Caco-2 (cell line): ENCODE measurements around the gene HES7. TPM values are rescaled to one million over a fixed set of nuclear protein-coding genes. Genes with fewer than 3 reads are reported as not detected.
A peak's percentile ranks its signal among the peaks of the same experiment; 100 is the strongest.

ENCODE experiments used
- BruUV-seq: library from RNA; stranded (reverse); fragments of 400-500 nt; replicated peaks from 2 replicates; lab custom pipeline; 2021; lab: Mats Ljungman, UMichigan
- CTCF ChIA-PET: fragments of 300-600 bp; sonication (Branson Sonifier 250); formaldehyde crosslinking; loops from one replicate; lab custom pipeline; 2022; ENCODE audit warnings: antibody characterized with exemption; lab: Charles Lee
- POLR2A ChIA-PET: fragments of 300-600 bp; sonication (Branson Sonifier 250); formaldehyde crosslinking; loops from one replicate; lab custom pipeline; 2022; ENCODE audit warnings: antibody characterized with exemption; lab: Charles Lee
- DNase-seq, 2 experiments: peaks; one replicate each; pipeline versions ENCODE4 v3.0.0 to v3.0.0-alpha.2; 2020 to 2022
- H3K27me3 ChIP-seq: replicated peaks from 2 replicates; pipeline ENCODE4 v1.6.0; 2011; ENCODE audit warnings: low read length; ENCODE audit not compliant: control insufficient read depth, insufficient read depth
- H3K36me3 ChIP-seq: 2 replicates; pipeline ENCODE4 v1.5.1; 2011; ENCODE audit warnings: low read length; ENCODE audit not compliant: control insufficient read depth, insufficient read depth
- H3K4me1 ChIP-seq: fragments of 250-450 bp; sonication (Bioruptor Pico); 2 replicates; pipeline ENCODE4 v1.5.1; 2020; ENCODE audit warnings: mild to moderate bottlenecking
- H3K4me3 ChIP-seq: 2 replicates; pipeline ENCODE4 v1.5.1; 2011; ENCODE audit warnings: low read depth, mild to moderate bottlenecking, control low read depth, low read length
- H3K9me3 ChIP-seq: fragments of 250-450 bp; sonication (Bioruptor Pico); 2 replicates; pipeline ENCODE4 v1.5.1; 2020; ENCODE audit warnings: mild to moderate bottlenecking, moderate library complexity
- H3K27ac Mint-ChIP-seq: one replicate; pipeline ENCODE4 v1.8.0; 2022; ENCODE audit warnings: mixed read lengths; ENCODE audit not compliant: unreplicated experiment
- H3K27me3 Mint-ChIP-seq: one replicate; pipeline ENCODE4 v1.8.0; 2022; ENCODE audit warnings: mixed read lengths; ENCODE audit not compliant: insufficient read depth, unreplicated experiment
- H3K36me3 Mint-ChIP-seq: one replicate; pipeline ENCODE4 v1.8.0; 2022; ENCODE audit warnings: mild to moderate bottlenecking, mixed read lengths; ENCODE audit not compliant: insufficient read depth, unreplicated experiment
- H3K4me1 Mint-ChIP-seq: one replicate; pipeline ENCODE4 v1.8.0; 2022; ENCODE audit warnings: low read depth, mixed read lengths; ENCODE audit not compliant: unreplicated experiment
- H3K4me3 Mint-ChIP-seq: one replicate; pipeline ENCODE4 v1.8.0; 2022; ENCODE audit warnings: mild to moderate bottlenecking, moderate library complexity, mixed read lengths; ENCODE audit not compliant: unreplicated experiment
- H3K9me3 Mint-ChIP-seq: one replicate; pipeline ENCODE4 v1.8.0; 2022; ENCODE audit warnings: mixed read lengths; ENCODE audit not compliant: unreplicated experiment
- intact Hi-C: fragments of 100-400 bp; cut with micrococcal nuclease; formaldehyde crosslinking; loops from one replicate; pipeline ENCODE4 v1.10.0; 2022; ENCODE audit not compliant: unreplicated experiment
- total RNA-seq: library from RNA; stranded (reverse); gene quantifications from 2 replicates; pipeline ENCODE4 v1.2.3, GENCODE V29; 2022
- TF ChIP-seq, protein P1 (sequence below), 2 experiments: fragments of 200-600 bp in 1 of 2; IDR thresholded peaks; 1 replicate in 1 of 2; 2 replicates in 1 of 2; pipeline versions ENCODE4 v1.5.1 to v1.8.0; 2011 to 2022; ENCODE audit warnings: antibody characterized with exemption in 1 of 2, control low read depth in 1 of 2, inconsistent platforms in 1 of 2, low read depth in 1 of 2, low read length in 1 of 2, mild to moderate bottlenecking in 1 of 2, moderate library complexity in 1 of 2; ENCODE audit not compliant: insufficient read depth in 1 of 2, severe bottlenecking in 1 of 2, unreplicated experiment in 1 of 2

HES7 gene
- total RNA-seq, 1 experiment from 2014 or later = not detected

GRCh38 chr17:8117980-8118768, 5.7 kb downstream of the HES7 start, which contains the start of gene ALOXE3:
Gene ALOXE3 (minus strand): TSS chr17:8118514. CDS start chr17:8117990, 524 bp downstream.
- Histone ChIP-seq H3K36me3 (no peaks in the 10 kb centered on the region), H3K4me1 (no peaks in the 10 kb centered on the region; the same call in 1 of the 2 replicates), H3K27me3 (no peaks in the 10 kb centered on the region; the same call in 1 of the 2 replicates), H3K9me3 (no peaks in the 10 kb centered on the region), H3K4me3 (peak within 1 kb of the TSS; percentile 63)
- no TSS peak for BruUV-seq
- intact Hi-C loops = loop anchor here (2.0 to 5.0 kb wide), 3 partner anchors 36 to 69 kb away; no protein-coding TSS in a partner anchor
- Mint-ChIP-seq H3K27me3 (peaks cover 6% of the 10 kb centered on the region), H3K4me1 (peaks cover 17% of the 10 kb centered on the region), H3K4me3 (peak within 1 kb of the TSS; percentile 87), H3K27ac (peak within 1 kb of the TSS; percentile 92), H3K36me3 (peaks cover 38% of the 10 kb centered on the region), H3K9me3 (no peaks in the 10 kb centered on the region)
- ChIA-PET POLR2A (no interaction called here), CTCF (interaction anchor here (0.6 to 1.9 kb wide), 3 partner anchors 25 to 58 kb away, joined by 4 to 12 read pairs (median 4); no protein-coding TSS in a partner anchor)
- peak; percentile 34 to 52 for DNase-seq
- TF ChIP-seq, protein P1, sequence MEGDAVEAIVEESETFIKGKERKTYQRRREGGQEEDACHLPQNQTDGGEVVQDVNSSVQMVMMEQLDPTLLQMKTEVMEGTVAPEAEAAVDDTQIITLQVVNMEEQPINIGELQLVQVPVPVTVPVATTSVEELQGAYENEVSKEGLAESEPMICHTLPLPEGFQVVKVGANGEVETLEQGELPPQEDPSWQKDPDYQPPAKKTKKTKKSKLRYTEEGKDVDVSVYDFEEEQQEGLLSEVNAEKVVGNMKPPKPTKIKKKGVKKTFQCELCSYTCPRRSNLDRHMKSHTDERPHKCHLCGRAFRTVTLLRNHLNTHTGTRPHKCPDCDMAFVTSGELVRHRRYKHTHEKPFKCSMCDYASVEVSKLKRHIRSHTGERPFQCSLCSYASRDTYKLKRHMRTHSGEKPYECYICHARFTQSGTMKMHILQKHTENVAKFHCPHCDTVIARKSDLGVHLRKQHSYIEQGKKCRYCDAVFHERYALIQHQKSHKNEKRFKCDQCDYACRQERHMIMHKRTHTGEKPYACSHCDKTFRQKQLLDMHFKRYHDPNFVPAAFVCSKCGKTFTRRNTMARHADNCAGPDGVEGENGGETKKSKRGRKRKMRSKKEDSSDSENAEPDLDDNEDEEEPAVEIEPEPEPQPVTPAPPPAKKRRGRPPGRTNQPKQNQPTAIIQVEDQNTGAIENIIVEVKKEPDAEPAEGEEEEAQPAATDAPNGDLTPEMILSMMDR (IDR thresholded peaks at IDR 0.05; ENCODE audit: insufficient read depth in 1 of 2, low read depth in 1 of 2, low read length in 1 of 2, severe bottlenecking in 1 of 2, unreplicated experiment in 1 of 2) = no peak

DNA sequence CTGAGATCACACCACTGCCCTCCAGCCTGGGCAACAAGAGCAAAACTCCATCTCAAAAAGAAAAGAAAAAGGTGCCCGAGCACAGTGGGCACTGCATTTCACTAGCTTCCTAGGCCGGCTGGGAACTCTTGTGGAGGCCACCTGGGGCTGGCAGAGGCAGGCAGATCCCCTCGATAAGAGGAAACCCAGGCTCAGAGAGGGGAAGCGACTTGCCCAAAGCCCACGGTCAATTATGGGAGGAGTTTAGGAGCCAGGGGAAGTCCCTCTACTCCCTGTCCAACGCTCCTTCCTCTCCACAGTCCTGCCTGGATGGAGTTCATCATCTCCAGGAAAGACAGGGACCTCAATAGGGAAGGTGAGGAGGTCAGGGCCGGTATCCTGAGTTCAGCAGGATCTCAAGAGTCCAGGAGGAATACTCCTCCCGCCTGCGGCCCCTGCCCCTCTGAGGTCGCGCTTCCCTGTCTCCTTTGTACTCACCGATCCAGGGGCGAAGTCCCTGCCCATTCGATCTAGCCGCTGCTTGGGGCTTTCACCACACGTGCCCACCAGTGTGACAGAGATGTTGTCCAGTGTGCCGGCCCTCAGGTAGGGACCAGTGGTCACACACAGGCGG, 6.4 kb downstream of the HES7 start:
- CTCF ChIA-PET = interaction anchor here (1.0 kb wide), 1 partner anchor 44 kb away, joined by 4 read pairs; no protein-coding TSS in a partner anchor
- H3K9me3 Mint-ChIP-seq = no peaks in the 10 kb centered on the region
- DNase-seq = no peak
- no peaks in the 10 kb centered on the region for H3K36me3 ChIP-seq
- no TSS peak for BruUV-seq
- H3K36me3 Mint-ChIP-seq = peaks cover 38% of the 10 kb centered on the region
- no peaks in the 10 kb centered on the region for H3K27me3 ChIP-seq
- no peaks in the 10 kb centered on the region; the same call in 1 of the 2 replicates for H3K4me1 ChIP-seq
- no peak overlapping the region for H3K27ac Mint-ChIP-seq
- H3K27me3 Mint-ChIP-seq = peaks cover 6% of the 10 kb centered on the region
- intact Hi-C loops = loop anchor here (5.0 kb wide), 1 partner anchor 35 kb away; no protein-coding TSS in a partner anchor
- POLR2A ChIA-PET = no interaction called here
- TF ChIP-seq, protein P1 (IDR thresholded peaks at IDR 0.05; ENCODE audit: insufficient read depth in 1 of 2, low read depth in 1 of 2, low read length in 1 of 2, severe bottlenecking in 1 of 2, unreplicated experiment in 1 of 2) = no peak
- H3K4me3 Mint-ChIP-seq = peak overlapping the region; percentile 87
- peaks cover 17% of the 10 kb centered on the region for H3K4me1 Mint-ChIP-seq
- no peaks in the 10 kb centered on the region for H3K9me3 ChIP-seq
- H3K4me3 ChIP-seq = peak overlapping the region; percentile 63

DNA sequence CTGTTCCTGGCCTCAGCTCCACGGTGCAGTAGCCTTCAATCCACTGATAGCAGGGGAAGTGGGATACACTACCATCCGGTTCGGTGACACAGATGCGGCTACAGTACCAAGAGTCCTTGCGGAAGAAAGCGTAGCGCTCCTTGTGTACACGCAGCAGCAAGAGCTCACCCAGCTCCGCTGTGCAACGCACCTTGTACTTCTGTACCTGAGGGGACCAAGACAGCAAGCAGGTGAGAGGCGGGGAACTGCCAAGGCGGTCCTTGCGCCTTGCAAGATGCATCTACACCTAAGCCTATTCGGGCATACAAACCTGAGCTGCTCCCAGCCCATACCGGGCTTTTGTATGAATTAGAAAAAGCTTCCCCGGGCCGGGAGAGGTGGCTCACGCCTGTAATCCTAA, 7.1 kb downstream of the HES7 start:
- DNase-seq = no peak
- H3K36me3 Mint-ChIP-seq = peaks cover 38% of the 10 kb centered on the region
- no peaks in the 10 kb centered on the region for H3K9me3 Mint-ChIP-seq
- H3K4me3 Mint-ChIP-seq = no peak overlapping the region
- intact Hi-C loops = loop anchor here (5.0 kb wide), 1 partner anchor 34 kb away; no protein-coding TSS in a partner anchor
- peaks cover 6% of the 10 kb centered on the region for H3K27me3 Mint-ChIP-seq
- no peak overlapping the region for H3K27ac Mint-ChIP-seq
- Histone ChIP-seq H3K27me3 (no peaks in the 10 kb centered on the region), H3K36me3 (no peaks in the 10 kb centered on the region), H3K9me3 (no peaks in the 10 kb centered on the region), H3K4me1 (no peaks in the 10 kb centered on the region; the same call in 1 of the 2 replicates), H3K4me3 (no peak overlapping the region)
- POLR2A ChIA-PET = no interaction called here
- CTCF ChIA-PET = no interaction called here
- no TSS peak for BruUV-seq
- TF ChIP-seq, protein P1 (IDR thresholded peaks at IDR 0.05; ENCODE audit: insufficient read depth in 1 of 2, low read depth in 1 of 2, low read length in 1 of 2, severe bottlenecking in 1 of 2, unreplicated experiment in 1 of 2) = no peak
- H3K4me1 Mint-ChIP-seq = peaks cover 17% of the 10 kb centered on the region
